Heart left ventricle (tissue), 16 donors: ENCODE measurements around the gene BRSK2. TPM values are rescaled to one million over a fixed set of nuclear protein-coding genes. Genes with fewer than 3 reads are reported as not detected.

Source experiments
- ATAC-seq, 4 donors: fragments of 200-7000 bp; cut with Tn5 transposase; one replicate each; pipeline ENCODE4 v1.9.1; 2020 to 2022; ENCODE audit warnings: moderate library complexity in 4 of 4, mild to moderate bottlenecking in 3 of 4, moderate number of reproducible peaks in 1 of 4
- DNase-seq, 5 donors: peaks; one replicate each; pipeline ENCODE4 v3.0.0-alpha.2; 2020
- H3K27ac ChIP-seq, 12 donors: fragments of 200-600 bp; sonication (generic) in 4 of 12; one replicate each; pipeline versions ENCODE4 v1.5.0 to v1.8.0; 2016 to 2022; ENCODE audit warnings: mild to moderate bottlenecking in 2 of 12
- H3K27me3 ChIP-seq, 9 donors: fragments of 200-600 bp; sonication (generic) in 2 of 9; one replicate each; pipeline versions ENCODE4 v1.5.1 to v1.8.0; 2016 to 2022; ENCODE audit warnings: mild to moderate bottlenecking in 3 of 9
- H3K36me3 ChIP-seq, 9 donors: fragments of 200-600 bp; sonication (generic) in 2 of 9; one replicate each; pipeline versions ENCODE4 v1.5.0 to v1.8.0; 2018 to 2022; ENCODE audit warnings: mild to moderate bottlenecking in 2 of 9
- H3K4me1 ChIP-seq, 12 donors: fragments of 200-600 bp; sonication (generic) in 4 of 12; one replicate each; pipeline versions ENCODE4 v1.5.0 to v1.8.0; 2016 to 2022; ENCODE audit warnings: mild to moderate bottlenecking in 3 of 12
- H3K4me3 ChIP-seq, 12 donors: fragments of 200-600 bp; sonication (generic) in 4 of 12; one replicate each; pipeline versions ENCODE4 v1.5.0 to v1.8.0; 2017 to 2022; ENCODE audit warnings: mild to moderate bottlenecking in 9 of 12, moderate library complexity in 4 of 12
- H3K9me3 ChIP-seq, 12 donors: fragments of 200-600 bp; sonication (generic) in 4 of 12; one replicate each; pipeline versions ENCODE4 v1.5.0 to v1.8.0; 2016 to 2022; ENCODE audit warnings: mild to moderate bottlenecking in 1 of 12
- CTCF ChIP-seq, 12 donors: fragments of 200-600 bp; sonication (generic) in 4 of 12; IDR thresholded peaks; one replicate each; pipeline versions ENCODE4 v1.5.0 to v1.8.0; 2018 to 2022; ENCODE audit warnings: antibody characterized with exemption in 12 of 12, mild to moderate bottlenecking in 5 of 12
- POLR2A ChIP-seq, 2 donors: fragments of 450-650 bp; IDR thresholded peaks; one replicate each; pipeline ENCODE4 v1.6.1; 2017; ENCODE audit warnings: antibody characterized with exemption in 2 of 2, mild to moderate bottlenecking in 2 of 2, moderate library complexity in 2 of 2
- WGBS, 4 donors: extraction: QIAGEN DNeasy Blood & Tissue Kit in 2 of 4; methylation state at CpG; one replicate each; pipeline versions ENCODE4 v1.1.5 to v1.1.7; 2013 to 2018; 5-methylcytosine and 5-hydroxymethylcytosine counted together
- intact Hi-C, 10 donors: fragments of 100-400 bp; cut with DNase I; formaldehyde crosslinking; loops; one replicate each; pipeline versions ENCODE4 v1.11.1 to v1.14.2; 2022
- polyA plus RNA-seq, 2 donors: library from polyadenylated mRNA; stranded (reverse); fragments of 200-250 nt; gene quantifications; one replicate each; pipeline ENCODE4 v1.2.3, GENCODE V29; 2013
- total RNA-seq, 9 donors: library from RNA; depleted of rRNA in 2 of 9; stranded (reverse); fragments of >200 nt in 2 of 9; fragmentation: NEBNext Ultra II Directional in 3 of 9; extraction: Animal tissue kit (Norgen Biotek cat#: 25700) in 3 of 9; gene quantifications; one replicate each; pipeline versions ENCODE4 v1.1.0 to v1.2.4, GENCODE V29; 2016 to 2023
- donor health status: ischemic (EF 13 %, LVEDD 7.1; RV severe dilation, severe dysfunction).
- donor health status: healthy with polysubstance abuse.
- donor health status: DM: no; HTN: yes; CAD: no.
- donor health status: DM: no; HTN: no; CAD: no.
- donor health status: ischemic (EF 25% LVEDD 6.9; RV normal size, moderate dysfunction).
- donor health status: ischemic (EF 25% LVEDD 5.7; RV mildly dilated, moderate dysfunction).
- donor health status: healthy.
- donor health status: DM: yes; HTN: yes; CAD: no.
- donor health status: ischemic (EF 35%, LVEDD 5.7; RV mildly dilated, moderate dysfunction).
- donor health status: nonischemic (EF 11% LVEDD 7.7; RV severe dilation, severe dysfunction).
- donor health status: DM: yes; HTN: yes; CAD: no.
- donor health status: PGD.
- donor health status: ischemic (EF 29% LVEDD 5.4; RV normal size, mild dysfunction).
- donor health status: nonischemic (EF 23%, LVEDD 6.1; RV moderate dilation, normal function).

The BRSK2 gene
- total and polyA plus RNA-seq, 11 donors = 0.16 to 1.3 (median 0.61) TPM; not detected in 1

- Histone ChIP-seq H3K36me3 (no peaks in the 10 kb centered on the region), H3K27ac (no peak overlapping the region), H3K9me3 (no peaks in the 10 kb centered on the region), H3K4me3 (no peak overlapping the region), H3K4me1 (peaks cover 0 to 37% (median 11%) of the 10 kb centered on the region in 12 donors), H3K27me3 (peaks cover 0 to 4% (median 0%) of the 10 kb centered on the region in 9 donors)
- 23 to 36% (median 34%) methylated on average over 7 to 13 of the region's 13 CpGs for WGBS, 4 donors
- intact Hi-C loops = no loop called here
- DNase-seq = no peak
- ATAC-seq = no peak
- no peak for TF ChIP-seq POLR2A (IDR thresholded peaks at IDR 0.05)
- TF ChIP-seq CTCF (IDR thresholded peaks at IDR 0.05) = no peak
Observed at GRCh38 chr11:1436468-1437039, 46.8 kb downstream of the BRSK2 start.

DNA sequence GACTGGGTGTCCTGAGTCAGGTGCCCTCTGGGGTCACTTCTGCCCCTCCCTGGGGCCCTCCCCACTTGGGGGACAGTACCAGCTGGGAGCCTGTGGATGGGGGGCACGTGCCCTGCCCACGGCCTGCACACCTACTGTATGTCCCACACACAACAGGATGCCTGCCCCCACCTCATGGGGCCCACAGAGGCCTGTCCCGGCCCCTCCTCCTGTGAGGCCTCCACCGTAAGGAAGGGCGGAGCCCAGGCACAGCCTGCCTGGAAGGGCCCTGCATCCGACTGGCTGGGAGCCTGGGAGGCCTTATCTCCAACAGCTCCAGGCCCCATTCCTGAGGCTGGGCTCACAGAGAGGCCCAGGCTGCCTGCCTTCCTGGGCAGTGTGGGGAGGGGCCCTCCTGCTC is 47.8 kb downstream of the BRSK2 start:
- WGBS, 4 donors = 12 to 19% (median 18%) methylated on average over 6 of the region's 6 CpGs; no CpG with 5 or more reads in 1 of the 4 donors
- H3K4me1 ChIP-seq = peaks cover 0 to 37% (median 11%) of the 10 kb centered on the region in 12 donors
- DNase-seq (peak in 4 of 5 donors; percentile 73 to 84 (median 75)), ATAC-seq (peak; percentile 94 to 98 (median 96))
- TF ChIP-seq POLR2A (IDR thresholded peaks at IDR 0.05) = no peak
- H3K36me3 ChIP-seq = no peaks in the 10 kb centered on the region
- intact Hi-C loops = no loop called here
- H3K27me3 ChIP-seq = peaks cover 0 to 4% (median 0%) of the 10 kb centered on the region in 9 donors
- H3K4me3 ChIP-seq = no peak overlapping the region
- no peaks in the 10 kb centered on the region for H3K9me3 ChIP-seq
- no peak overlapping the region for H3K27ac ChIP-seq

DNA sequence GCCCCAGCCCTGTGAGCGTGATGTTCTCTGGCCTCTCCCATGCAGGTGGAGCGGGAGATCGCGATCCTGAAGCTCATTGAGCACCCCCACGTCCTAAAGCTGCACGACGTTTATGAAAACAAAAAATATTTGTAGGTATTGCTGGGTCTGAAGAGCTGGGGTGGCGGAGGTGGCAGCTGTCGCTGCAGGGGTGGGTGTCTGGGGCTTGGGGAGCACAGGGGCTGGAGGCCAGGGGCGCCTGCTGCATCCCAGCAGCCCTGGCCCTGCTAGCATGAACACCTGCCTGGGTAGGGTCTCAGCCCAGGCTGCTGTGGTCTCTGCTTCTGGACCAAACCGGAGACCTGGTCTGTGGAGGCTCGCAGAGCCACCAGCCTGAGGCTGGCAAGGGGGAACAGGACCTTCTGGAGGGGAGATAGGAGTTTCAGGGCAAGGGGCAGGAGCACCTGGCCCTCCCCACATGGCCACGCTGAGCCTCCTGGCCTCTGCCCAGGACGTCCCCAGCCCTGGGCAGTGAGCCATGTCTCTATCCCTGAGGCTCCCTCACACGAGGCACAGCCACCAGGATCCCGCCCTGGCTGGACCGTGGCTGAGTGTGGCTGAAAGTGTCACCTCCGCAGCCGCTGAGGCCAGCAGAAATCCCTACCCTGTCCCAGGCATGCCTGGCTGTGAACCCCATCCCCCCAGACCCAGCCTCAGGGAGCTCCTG is 48.7 kb downstream of the BRSK2 start:
- Histone ChIP-seq H3K36me3 (no peaks in the 10 kb centered on the region), H3K4me1 (peaks cover 0 to 37% (median 11%) of the 10 kb centered on the region in 12 donors), H3K9me3 (no peaks in the 10 kb centered on the region), H3K27ac (no peak overlapping the region), H3K27me3 (peaks cover 0 to 5% (median 0%) of the 10 kb centered on the region in 9 donors), H3K4me3 (no peak overlapping the region)
- TF ChIP-seq CTCF (IDR thresholded peaks at IDR 0.05) = no peak
- TF ChIP-seq POLR2A (IDR thresholded peaks at IDR 0.05) = no peak
- peak in 3 of 4 donors; percentile 4 to 42 (median 33) for ATAC-seq
- no peak for DNase-seq
- 57 to 68% (median 60%) methylated on average over 16 to 19 of the region's 19 CpGs for WGBS, 4 donors
- intact Hi-C loops = no loop called here

GRCh38 chr11:1438967-1439330 is 49.2 kb downstream of the BRSK2 start:
- Histone ChIP-seq H3K27ac (no peak overlapping the region), H3K27me3 (peaks cover 0 to 5% (median 0%) of the 10 kb centered on the region in 9 donors), H3K4me3 (no peak overlapping the region), H3K36me3 (no peaks in the 10 kb centered on the region), H3K9me3 (no peaks in the 10 kb centered on the region), H3K4me1 (peaks cover 0 to 37% (median 11%) of the 10 kb centered on the region in 12 donors)
- 71 to 75% (median 73%) methylated on average over 8 to 11 of the region's 11 CpGs for WGBS, 4 donors
- ATAC-seq (no peak), DNase-seq (no peak)
- intact Hi-C loops = no loop called here
- TF ChIP-seq POLR2A (IDR thresholded peaks at IDR 0.05) (no peak), CTCF (IDR thresholded peaks at IDR 0.05) (no peak)
